Osteocyte (in vitro differentiated cells): ENCODE results near the gene ADD2. TPM values are rescaled to one million over a fixed set of nuclear protein-coding genes. Genes with fewer than 3 reads are reported as not detected.
"Not testable (repeated sequence)": the region's sequence is repeated elsewhere in the genome, so short reads cannot be mapped to it uniquely, and the experiment has no call there.

Experiments
- DNase-seq: peaks from one replicate; pipeline ENCODE4 v3.0.0; 2021; ENCODE audit warnings: mixed read lengths; ENCODE audit not compliant: unreplicated experiment; ENCODE audit errors: extremely low spot score
- H3K27ac Mint-ChIP-seq: one replicate; pipeline ENCODE4 v1.8.0; 2021; ENCODE audit warnings: mild to moderate bottlenecking, mixed read lengths; ENCODE audit not compliant: unreplicated experiment
- H3K27me3 Mint-ChIP-seq: one replicate; pipeline ENCODE4 v1.8.0; 2021; ENCODE audit warnings: mixed read lengths; ENCODE audit not compliant: unreplicated experiment
- H3K36me3 Mint-ChIP-seq: one replicate; pipeline ENCODE4 v1.8.0; 2021; ENCODE audit warnings: mixed read lengths; ENCODE audit not compliant: unreplicated experiment
- H3K4me1 Mint-ChIP-seq: one replicate; pipeline ENCODE4 v1.8.0; 2021; ENCODE audit warnings: mixed read lengths; ENCODE audit not compliant: unreplicated experiment
- H3K4me3 Mint-ChIP-seq: one replicate; pipeline ENCODE4 v1.8.0; 2021; ENCODE audit warnings: mild to moderate bottlenecking, moderate library complexity, mixed read lengths; ENCODE audit not compliant: unreplicated experiment
- H3K9me3 Mint-ChIP-seq: one replicate; pipeline ENCODE4 v1.8.0; 2021; ENCODE audit warnings: mixed read lengths; ENCODE audit not compliant: unreplicated experiment
- CTCF ChIP-seq: fragments of 200-600 bp; sonication (generic); IDR thresholded peaks from 2 replicates; pipeline ENCODE4 v1.5.0; 2021; ENCODE audit warnings: antibody characterized with exemption, mild to moderate bottlenecking, moderate library complexity
- total RNA-seq: library from RNA; stranded (reverse); gene quantifications from 2 replicates; pipeline ENCODE4 v1.2.1, GENCODE V29; 2021

ADD2 gene
- total RNA-seq, 1 donor from 2014 or later, result not detected

GRCh38 chr2:70799706-70800105, 31.7 kb upstream of the ADD2 start:
- H3K9me3 Mint-ChIP-seq, result peaks cover 4% of the 10 kb centered on the region
- DNase-seq, result no peak
- H3K4me3 Mint-ChIP-seq, result no peak overlapping the region
- no peak overlapping the region for H3K27ac Mint-ChIP-seq
- H3K27me3 Mint-ChIP-seq, result peaks cover 28% of the 10 kb centered on the region
- no peaks in the 10 kb centered on the region for H3K36me3 Mint-ChIP-seq
- H3K4me1 Mint-ChIP-seq, result no peaks in the 10 kb centered on the region
- TF ChIP-seq CTCF, result no peak

- H3K27me3 Mint-ChIP-seq, result peaks cover 38% of the 10 kb centered on the region
- H3K4me3 Mint-ChIP-seq, H3K9me3 Mint-ChIP-seq, DNase-seq, H3K36me3 Mint-ChIP-seq, H3K27ac Mint-ChIP-seq, H3K4me1 Mint-ChIP-seq: not testable (repeated sequence)
Measured at GRCh38 chr2:70797996-70798395, 30.0 kb upstream of the ADD2 start.

DNA sequence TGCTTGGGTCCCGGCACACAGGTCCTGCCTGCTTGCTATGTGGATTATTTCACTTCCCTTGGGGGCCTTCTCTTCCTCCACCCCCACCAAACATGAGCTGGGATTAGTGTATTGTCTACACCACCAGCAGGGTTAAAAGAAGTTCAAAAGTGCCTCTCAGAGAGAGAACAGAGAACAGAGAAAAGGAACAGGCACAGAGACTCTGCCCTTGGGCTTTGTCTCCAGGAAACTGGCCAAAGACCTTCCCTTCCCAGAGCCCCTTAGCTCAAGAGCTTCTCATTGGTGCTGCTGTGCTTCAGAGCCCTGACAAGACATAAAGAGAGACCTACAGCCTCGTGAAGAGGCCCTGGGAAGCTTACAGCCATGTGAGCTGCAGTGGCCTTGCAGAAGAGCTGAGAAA, 29.5 kb upstream of the ADD2 start:
- no peaks in the 10 kb centered on the region for H3K4me1 Mint-ChIP-seq
- TF ChIP-seq CTCF, result no peak
- no peak overlapping the region for H3K4me3 Mint-ChIP-seq
- DNase-seq, result no peak
- peaks cover 40% of the 10 kb centered on the region for H3K27me3 Mint-ChIP-seq
- H3K27ac Mint-ChIP-seq, result no peak overlapping the region
- no peaks in the 10 kb centered on the region for H3K36me3 Mint-ChIP-seq
- H3K9me3 Mint-ChIP-seq, result peaks cover 4% of the 10 kb centered on the region

GRCh38 chr2:70796262-70796661, 28.3 kb upstream of the ADD2 start:
- Mint-ChIP-seq H3K27ac (no peak overlapping the region), H3K4me1 (no peaks in the 10 kb centered on the region), H3K27me3 (peaks cover 50% of the 10 kb centered on the region), H3K4me3 (no peak overlapping the region), H3K9me3 (peaks cover 4% of the 10 kb centered on the region), H3K36me3 (no peaks in the 10 kb centered on the region)
- no peak for DNase-seq
- TF ChIP-seq CTCF, result no peak

DNA sequence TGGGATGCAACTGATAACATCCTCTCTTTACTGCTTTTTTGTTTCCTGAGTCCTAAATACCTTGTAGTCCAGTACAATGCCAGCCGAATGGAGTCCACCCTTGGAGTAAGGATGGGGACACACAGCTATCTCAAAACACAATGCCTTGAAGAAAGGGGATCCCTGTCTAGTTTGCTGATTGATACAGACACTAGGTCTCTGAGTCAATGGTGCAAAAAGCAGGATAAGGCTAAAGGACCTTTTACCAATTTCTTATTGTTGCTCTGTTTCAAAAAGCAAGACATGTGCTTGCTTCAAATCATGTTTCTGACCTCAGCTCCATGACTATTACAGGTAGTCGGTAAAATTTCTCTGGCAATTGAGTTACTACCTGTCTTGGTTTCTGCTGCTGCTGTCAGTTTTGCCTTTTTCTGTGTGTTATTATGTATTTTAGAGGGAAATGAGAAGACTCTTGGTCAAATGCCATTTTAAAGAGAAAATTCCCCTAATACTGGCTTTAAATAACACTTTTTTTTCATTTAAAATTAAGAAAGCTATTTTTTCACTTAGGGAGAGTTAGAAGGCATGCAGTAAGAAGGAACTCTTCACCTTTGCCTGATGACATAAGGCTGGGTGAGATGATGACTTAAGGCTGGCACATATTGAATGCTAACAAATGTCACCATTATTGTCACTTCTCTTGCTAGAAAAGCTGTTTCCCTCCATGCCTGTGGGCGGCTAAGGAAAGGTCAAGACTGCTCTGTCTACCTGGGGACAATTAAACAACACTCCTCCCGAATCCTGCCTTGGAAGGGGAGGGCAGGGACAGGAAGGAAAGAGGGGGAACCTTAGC, 27.4 kb upstream of the ADD2 start:
- no peak overlapping the region for H3K27ac Mint-ChIP-seq
- H3K27me3 Mint-ChIP-seq, result peaks cover 55% of the 10 kb centered on the region
- H3K9me3 Mint-ChIP-seq, result peaks cover 4% of the 10 kb centered on the region
- H3K4me3 Mint-ChIP-seq, result no peak overlapping the region
- H3K4me1 Mint-ChIP-seq, result peaks cover 4% of the 10 kb centered on the region
- no peak for DNase-seq
- no peak for TF ChIP-seq CTCF
- no peaks in the 10 kb centered on the region for H3K36me3 Mint-ChIP-seq
